ENCODE data around the gene KRTAP10-6.
"Not testable (repeated sequence)": the region's sequence is repeated elsewhere in the genome, so short reads cannot be mapped to it uniquely, and the experiment has no call there.

The KRTAP10-6 gene

GRCh38 chr21:44579833-44580144 is 12.5 kb downstream of the KRTAP10-6 start:
- no peak for DNase-seq (ENCODE audit: extremely low read depth, low read depth)
- H3K4me3 ChIP-seq (replicated peaks; ENCODE audit: low read depth, low read length), result no peak overlapping the region
- no peak for TF ChIP-seq CTCF (IDR thresholded peaks at IDR 0.05; ENCODE audit: low read depth, low read length, missing control alignments)

GRCh38 chr21:44579056-44579832 is 13.1 kb downstream of the KRTAP10-6 start:
- no peak for DNase-seq (ENCODE audit: extremely low read depth, low read depth)
- H3K4me3 ChIP-seq (replicated peaks; ENCODE audit: low read depth, low read length), result no peak overlapping the region
- TF ChIP-seq CTCF (IDR thresholded peaks at IDR 0.05; ENCODE audit: low read depth, low read length, missing control alignments), result no peak

- no peak for DNase-seq (ENCODE audit: extremely low read depth, low read depth)
- no peak for TF ChIP-seq CTCF (IDR thresholded peaks at IDR 0.05; ENCODE audit: low read depth, low read length, missing control alignments)
- H3K4me3 ChIP-seq (replicated peaks; ENCODE audit: low read depth, low read length), result no peak overlapping the region
Measured at GRCh38 chr21:44578371-44579055, 13.8 kb downstream of the KRTAP10-6 start.

GRCh38 chr21:44576025-44576420 is 16.3 kb downstream of the KRTAP10-6 start:
- DNase-seq (ENCODE audit: extremely low read depth, low read depth), result no peak
- no peak overlapping the region for H3K4me3 ChIP-seq (replicated peaks; ENCODE audit: low read depth, low read length)
- no peak for TF ChIP-seq CTCF (IDR thresholded peaks at IDR 0.05; ENCODE audit: low read depth, low read length, missing control alignments)

GRCh38 chr21:44575307-44576024 is 16.8 kb downstream of the KRTAP10-6 start:
- no peak for TF ChIP-seq CTCF (IDR thresholded peaks at IDR 0.05; ENCODE audit: low read depth, low read length, missing control alignments)
- H3K4me3 ChIP-seq (replicated peaks; ENCODE audit: low read depth, low read length), result no peak overlapping the region
- DNase-seq (ENCODE audit: extremely low read depth, low read depth), result no peak

GRCh38 chr21:44574457-44575306 is 17.6 kb downstream of the KRTAP10-6 start:
- DNase-seq (ENCODE audit: extremely low read depth, low read depth), result no peak
- no peak overlapping the region for H3K4me3 ChIP-seq (replicated peaks; ENCODE audit: low read depth, low read length)

GRCh38 chr21:44573630-44574456 is 18.5 kb downstream of the KRTAP10-6 start, which contains the start of gene KRTAP10-4:
Gene KRTAP10-4, plus strand, starts transcription at chr21:44573729. Its CDS starts 30 bp downstream, at chr21:44573759.
- H3K4me3 ChIP-seq (replicated peaks; ENCODE audit: low read depth, low read length); DNase-seq (ENCODE audit: extremely low read depth, low read depth): not testable (repeated sequence)

More at GRCh38 chr21:44574457-44575306, 17.6 kb downstream of the KRTAP10-6 start:
- TF ChIP-seq CTCF (IDR thresholded peaks at IDR 0.05; ENCODE audit: low read depth, low read length, missing control alignments), result no peak

Data from HFF-Myc (cell line).